GM21528 (cell line): ENCODE results near the gene TMPRSS11E.
"Not testable (repeated sequence)": the region's sequence is repeated elsewhere in the genome, so short reads cannot be mapped to it uniquely, and the experiment has no call there.

Source experiments
- ATAC-seq: cut with Tn5 transposase; IDR thresholded peaks from one replicate; pipeline ENCODE4 v1.9.1; 2021; ENCODE audit warnings: mild to moderate bottlenecking, moderate library complexity; ENCODE audit not compliant: unreplicated experiment, low FRiP score

The TMPRSS11E gene

GRCh38 chr4:68447201-68447600 is at the start of gene TMPRSS11E:
Gene TMPRSS11E (plus strand): TSS chr4:68447463. CDS start chr4:68447513, 50 bp downstream.
- no peak for ATAC-seq

- no peak for ATAC-seq
Observed at GRCh38 chr4:68399306-68399705, 48.0 kb upstream of the TMPRSS11E start.

- ATAC-seq, result no peak
Observed at GRCh38 chr4:68401231-68401630, 46.0 kb upstream of the TMPRSS11E start.

- ATAC-seq, result no peak
Observed at GRCh38 chr4:68404153-68404552, 43.1 kb upstream of the TMPRSS11E start.

GRCh38 chr4:68405718-68406478 is 41.4 kb upstream of the TMPRSS11E start:
- ATAC-seq, result not testable (repeated sequence)

- ATAC-seq, result no peak
Observed at GRCh38 chr4:68406479-68406859, 40.8 kb upstream of the TMPRSS11E start.

GRCh38 chr4:68407015-68407867 is 40.0 kb upstream of the TMPRSS11E start:
- not testable (repeated sequence) for ATAC-seq

- ATAC-seq, result no peak
Observed at GRCh38 chr4:68407868-68408190, 39.4 kb upstream of the TMPRSS11E start.

GRCh38 chr4:68410149-68410548 is 37.1 kb upstream of the TMPRSS11E start:
- no peak for ATAC-seq

GRCh38 chr4:68410643-68411042 is 36.6 kb upstream of the TMPRSS11E start:
- ATAC-seq, result no peak

GRCh38 chr4:68412031-68412430 is 35.2 kb upstream of the TMPRSS11E start:
- not testable (repeated sequence) for ATAC-seq

GRCh38 chr4:68416591-68416990 is 30.7 kb upstream of the TMPRSS11E start:
- ATAC-seq, result no peak

GRCh38 chr4:68426516-68426915 is 20.7 kb upstream of the TMPRSS11E start:
- no peak for ATAC-seq

- no peak for ATAC-seq
Observed at GRCh38 chr4:68430337-68430736, 16.9 kb upstream of the TMPRSS11E start.

- no peak for ATAC-seq
Observed at GRCh38 chr4:68432320-68432719, 14.9 kb upstream of the TMPRSS11E start.

- ATAC-seq, result no peak
Observed at GRCh38 chr4:68433582-68433981, 13.7 kb upstream of the TMPRSS11E start.

- ATAC-seq, result no peak
Observed at GRCh38 chr4:68434277-68434676, 13.0 kb upstream of the TMPRSS11E start.

- no peak for ATAC-seq
Observed at GRCh38 chr4:68434836-68435235, 12.4 kb upstream of the TMPRSS11E start.

- no peak for ATAC-seq
Observed at GRCh38 chr4:68445111-68445510, 2.2 kb upstream of the TMPRSS11E start.

GRCh38 chr4:68451246-68452211 is 4.3 kb downstream of the TMPRSS11E start:
- ATAC-seq, result peak; percentile 84

- ATAC-seq, result no peak
Observed at GRCh38 chr4:68460085-68460484, 12.8 kb downstream of the TMPRSS11E start.
